ENCODE measurements around the gene EFHC1. TPM values are rescaled to one million over a fixed set of nuclear protein-coding genes. Genes with fewer than 3 reads are reported as not detected.
A peak's percentile ranks its signal among the peaks of the same experiment; 100 is the strongest.

Gene EFHC1
- total RNA-seq, 1 experiment from 2014 or later, result 13.2 TPM

- H3K14ac ChIP-seq (ENCODE audit: insufficient read depth, low read length), result no peak overlapping the region
- no peak overlapping the region for H3K18ac ChIP-seq (ENCODE audit: insufficient read length, low read depth, low read length)
- no peak overlapping the region for H3K4me2 ChIP-seq (ENCODE audit: insufficient read depth, insufficient read length, low read length)
- H3K36me3 Mint-ChIP-seq (ENCODE audit: insufficient read depth in 1 of 3, low read depth in 3 of 3), result no peaks in the 10 kb centered on the region
- peaks cover 8% of the 10 kb centered on the region; the same call in 1 of the 2 replicates for H3K4me1 ChIP-seq (ENCODE audit: insufficient read depth, low read length)
- no peak overlapping the region for H2BK20ac ChIP-seq (ENCODE audit: low read depth, low read length, poor library complexity, severe bottlenecking)
- no peaks in the 10 kb centered on the region for H3K9me3 Mint-ChIP-seq
- H2AK5ac ChIP-seq (ENCODE audit: insufficient read length, low read length), result no peak overlapping the region
- H3T11ph ChIP-seq (ENCODE audit: low read length), result no peak overlapping the region
- no peak overlapping the region for H2AFZ ChIP-seq (ENCODE audit: low read length)
- no peaks in the 10 kb centered on the region for H3K9me3 ChIP-seq (ENCODE audit: control insufficient read depth, low read depth, low read length)
- H4K20me1 ChIP-seq (ENCODE audit: control insufficient read depth, insufficient read depth, insufficient read length), result no peaks in the 10 kb centered on the region
- TF ChIP-seq CTCF (conservative IDR thresholded peaks at IDR 0.05), result no peak
- WGBS (ENCODE audit: extremely low coverage, insufficient read length, low lambda C conversion rate), result no CpG with 5 or more reads among the region's 1 CpG
- no peak overlapping the region for H2BK12ac ChIP-seq (ENCODE audit: insufficient read length, low read depth, low read length)
- H3K23me2 ChIP-seq (ENCODE audit: insufficient read length, low read depth, low read length, poor library complexity, severe bottlenecking), result no peaks in the 10 kb centered on the region
- no peak overlapping the region; a peak in 1 of 5 replicates for H3K4me3 Mint-ChIP-seq
- H2BK15ac ChIP-seq (ENCODE audit: low read depth, low read length), result no peak overlapping the region
- H3K27ac ChIP-seq (ENCODE audit: insufficient read length, low read depth, low read length), result no peak overlapping the region
- H3K23ac ChIP-seq (ENCODE audit: insufficient read length, low read depth, low read length), result no peak overlapping the region
- no peak overlapping the region for H2BK120ac ChIP-seq (ENCODE audit: low read depth, low read length, poor library complexity, severe bottlenecking)
- peaks cover 47 to 51% of the 10 kb centered on the region in 2 experiments for H3K4me1 Mint-ChIP-seq
- H3K27ac Mint-ChIP-seq, result peak overlapping the region in 2 of 3 experiments; percentile 39 to 61; a peak in 4 of 7 replicates
- H2BK5ac ChIP-seq (ENCODE audit: insufficient read length, low read length), result no peak overlapping the region
- DNase-seq, result no peak
- no peak overlapping the region for H3K4ac ChIP-seq (ENCODE audit: low read depth, low read length)
- no peaks in the 10 kb centered on the region for H3K27me3 Mint-ChIP-seq (ENCODE audit: low read depth)
- no peaks in the 10 kb centered on the region for H3K27me3 ChIP-seq (ENCODE audit: insufficient read depth, low read length)
- H4K5ac ChIP-seq (ENCODE audit: insufficient read length, low read depth, low read length), result no peak overlapping the region
- H3K9ac ChIP-seq (ENCODE audit: extremely low read depth, insufficient read length, low read length), result no peak overlapping the region
- no peaks in the 10 kb centered on the region for H3K79me1 ChIP-seq (ENCODE audit: insufficient read depth, low read depth, low read length, poor library complexity, severe bottlenecking)
- H4K8ac ChIP-seq (replicated peaks; ENCODE audit: insufficient read length, low read depth, low read length), result no peak overlapping the region
- H4K91ac ChIP-seq (ENCODE audit: insufficient read length, low read depth, low read length), result no peak overlapping the region
- H3K79me2 ChIP-seq (ENCODE audit: insufficient read depth, low read length), result no peaks in the 10 kb centered on the region
- H3K56ac ChIP-seq (ENCODE audit: insufficient read length, low read depth, low read length), result no peak overlapping the region
Measured at GRCh38 chr6:52553158-52553557, 133.0 kb downstream of the EFHC1 start.

Measured in H9 (cell line).